IMR-90 (cell line): ENCODE results near the gene ZCCHC24. TPM values are rescaled to one million over a fixed set of nuclear protein-coding genes. Genes with fewer than 3 reads are reported as not detected.

Source experiments
- ATAC-seq: fragments of 200-7000 bp; cut with Tn5 transposase; 2 replicates; pipeline ENCODE4 v1.9.1; 2020; ENCODE audit warnings: low read depth, mild to moderate bottlenecking, moderate library complexity
- BruUV-seq: library from RNA; stranded (reverse); fragments of 400-500 nt; replicated peaks from 2 replicates; lab custom pipeline; 2021; lab: Mats Ljungman, UMichigan
- CTCF ChIA-PET: fragments of 300-600 bp; formaldehyde crosslinking; extraction: SDS; loops from one replicate; lab custom pipeline; 2021; ENCODE audit warnings: antibody characterized with exemption; lab: Yijun Ruan, JAX
- POLR2A ChIA-PET: fragments of 300-600 bp; sonication (Branson Sonifier 250); formaldehyde crosslinking; loops from one replicate; lab custom pipeline; 2022; ENCODE audit warnings: antibody characterized with exemption; ENCODE audit not compliant: unreplicated experiment; lab: Charles Lee
- DNase-seq: peaks from one replicate; pipeline ENCODE4 v3.0.0; 2013
- H2AFZ ChIP-seq: replicated peaks from 2 replicates; pipeline ENCODE3; 2013; ENCODE audit warnings: low read length, mild to moderate bottlenecking; ENCODE audit not compliant: poor library complexity
- H2AK5ac ChIP-seq: 2 replicates; pipeline ENCODE4 v1.6.1; 2013; ENCODE audit warnings: low read depth, low read length, inconsistent platforms
- H2AK9ac ChIP-seq: replicated peaks from 2 replicates; pipeline ENCODE3; 2013; ENCODE audit warnings: mild to moderate bottlenecking, low read depth, low read length, moderate library complexity; ENCODE audit not compliant: poor library complexity
- H2BK120ac ChIP-seq: 2 replicates; pipeline ENCODE4 v1.6.1; 2013; ENCODE audit warnings: low read depth, low read length, inconsistent platforms
- H2BK15ac ChIP-seq: 3 replicates; pipeline ENCODE4 v1.6.1; 2013; ENCODE audit warnings: low read depth, low read length, inconsistent platforms
- H2BK20ac ChIP-seq: 2 replicates; pipeline ENCODE4 v1.6.1; 2013; ENCODE audit warnings: low read depth, mild to moderate bottlenecking, inconsistent platforms, low read length, moderate library complexity
- H2BK5ac ChIP-seq: 2 replicates; pipeline ENCODE4 v1.6.1; 2013; ENCODE audit warnings: mild to moderate bottlenecking, low read depth, low read length, inconsistent platforms; ENCODE audit not compliant: poor library complexity, severe bottlenecking
- H3K14ac ChIP-seq: replicated peaks from 2 replicates; pipeline ENCODE4 v1.6.1; 2013; ENCODE audit warnings: low read depth, low read length, inconsistent platforms
- H3K18ac ChIP-seq: 2 replicates; pipeline ENCODE4 v1.6.1; 2013; ENCODE audit warnings: low read depth, low read length, control low read depth
- H3K23ac ChIP-seq: 2 replicates; pipeline ENCODE4 v1.6.1; 2013; ENCODE audit warnings: low read depth, low read length, inconsistent platforms
- H3K27ac ChIP-seq: 2 replicates; pipeline ENCODE4 v1.5.1; 2013; ENCODE audit warnings: mild to moderate bottlenecking, control low read depth, low read length; ENCODE audit not compliant: insufficient read depth
- H3K27me3 ChIP-seq: 2 replicates; pipeline ENCODE4 v1.6.1; 2013; ENCODE audit warnings: low read length; ENCODE audit not compliant: control insufficient read depth, insufficient read depth
- H3K36me3 ChIP-seq: 2 replicates; pipeline ENCODE4 v1.6.1; 2013; ENCODE audit warnings: low read length, mixed read lengths; ENCODE audit not compliant: control insufficient read depth, insufficient read depth
- H3K4ac ChIP-seq: 2 replicates; pipeline ENCODE4 v1.6.1; 2013; ENCODE audit warnings: low read depth, low read length, inconsistent platforms
- H3K4me1 ChIP-seq: 2 replicates; pipeline ENCODE4 v1.6.1; 2013; ENCODE audit warnings: low read length, mixed read lengths; ENCODE audit not compliant: control insufficient read depth, insufficient read depth
- H3K4me2 ChIP-seq: 2 replicates; pipeline ENCODE4 v1.6.1; 2013; ENCODE audit warnings: low read depth, mild to moderate bottlenecking, control low read depth, low read length, moderate library complexity
- H3K4me3 ChIP-seq: 2 replicates; pipeline ENCODE4 v1.5.1; 2013; ENCODE audit warnings: low read depth, mild to moderate bottlenecking, control low read depth, low read length, moderate library complexity; ENCODE audit not compliant: insufficient read depth
- H3K56ac ChIP-seq: 2 replicates; pipeline ENCODE4 v1.6.1; 2013; ENCODE audit warnings: low read length, inconsistent platforms; ENCODE audit not compliant: insufficient read depth; ENCODE audit errors: extremely low read depth
- H3K79me1 ChIP-seq, 2 experiments: 2 replicates each; pipeline ENCODE4 v1.6.1; 2013; ENCODE audit warnings: low read length in 2 of 2, inconsistent platforms in 1 of 2, low read depth in 1 of 2
- H3K9ac ChIP-seq: 2 replicates; pipeline ENCODE4 v1.6.1; 2013; ENCODE audit warnings: low read depth, low read length, control low read depth
- H3K9me1 ChIP-seq: 2 replicates; pipeline ENCODE4 v1.6.1; 2013; ENCODE audit warnings: low read length, inconsistent platforms; ENCODE audit not compliant: insufficient read depth
- H3K9me3 ChIP-seq: 2 replicates; pipeline ENCODE4 v1.6.1; 2013; ENCODE audit warnings: low read length; ENCODE audit not compliant: control insufficient read depth, insufficient read depth
- H4K20me1 ChIP-seq: 2 replicates; pipeline ENCODE4 v1.6.1; 2013; ENCODE audit warnings: low read length, inconsistent platforms; ENCODE audit not compliant: insufficient read depth
- H4K5ac ChIP-seq: 2 replicates; pipeline ENCODE4 v1.6.1; 2013; ENCODE audit warnings: mild to moderate bottlenecking, low read depth, low read length, control low read depth
- H4K8ac ChIP-seq, 2 experiments: 2 replicates each; pipeline ENCODE4 v1.6.1; 2013; ENCODE audit warnings: low read depth in 2 of 2, low read length in 2 of 2, control low read depth in 1 of 2, inconsistent platforms in 1 of 2
- H4K91ac ChIP-seq: 2 replicates; pipeline ENCODE4 v1.6.1; 2013; ENCODE audit warnings: low read depth, low read length, inconsistent platforms; ENCODE audit not compliant: insufficient read depth
- BHLHE40 ChIP-seq: fragments of 150-350 bp; IDR thresholded peaks from 2 replicates; pipeline ENCODE4 v1.6.1; 2016; ENCODE audit warnings: mild to moderate bottlenecking, low read depth, low read length
- CEBPB ChIP-seq: IDR thresholded peaks from 2 replicates; pipeline ENCODE4 v1.6.1; 2012; ENCODE audit warnings: low read depth, low read length, improper control_type of control experiment
- CHD1 ChIP-seq: IDR thresholded peaks from 2 replicates; pipeline ENCODE4 v1.6.1; 2012; ENCODE audit warnings: low read depth, low read length, improper control_type of control experiment
- CTCF ChIP-seq: conservative IDR thresholded peaks from 2 replicates; pipeline ENCODE4 v1.5.1; 2012; ENCODE audit warnings: mild to moderate bottlenecking, low read depth, low read length, improper control_type of control experiment
- FOS ChIP-seq: fragments of 150-350 bp; IDR thresholded peaks from 2 replicates; pipeline ENCODE4 v1.6.1; 2016; ENCODE audit warnings: low read depth, low read length
- MAFK ChIP-seq: IDR thresholded peaks from 2 replicates; pipeline ENCODE4 v1.6.1; 2012; ENCODE audit warnings: low read depth, low read length, improper control_type of control experiment
- MAZ ChIP-seq: IDR thresholded peaks from 2 replicates; pipeline ENCODE4 v1.6.1; 2012; ENCODE audit warnings: low read depth, mild to moderate bottlenecking, low read length, improper control_type of control experiment, moderate library complexity, borderline replicate concordance
- NFE2L2 ChIP-seq: fragments of 150-350 bp; IDR thresholded peaks from 2 replicates; pipeline ENCODE4 v1.6.1; 2016; ENCODE audit warnings: low read depth, mild to moderate bottlenecking, low read length
- POLR2A ChIP-seq: IDR thresholded peaks from 2 replicates; pipeline ENCODE4 v1.6.1; 2012; ENCODE audit warnings: mild to moderate bottlenecking, low read depth, low read length
- RAD21 ChIP-seq: IDR thresholded peaks from 2 replicates; pipeline ENCODE4 v1.6.1; 2012; ENCODE audit warnings: low read length, improper control_type of control experiment
- RCOR1 ChIP-seq: IDR thresholded peaks from 2 replicates; pipeline ENCODE4 v1.6.1; 2012; ENCODE audit warnings: mild to moderate bottlenecking, low read length, improper control_type of control experiment; ENCODE audit not compliant: insufficient replicate concordance
- RFX5 ChIP-seq: IDR thresholded peaks from 2 replicates; pipeline ENCODE4 v1.8.0; 2012; ENCODE audit warnings: low read depth, mild to moderate bottlenecking, low read length, moderate library complexity
- SMC3 ChIP-seq: fragments of 150-350 bp; IDR thresholded peaks from 2 replicates; pipeline ENCODE4 v1.6.1; 2016; ENCODE audit warnings: low read depth, mild to moderate bottlenecking, antibody characterized with exemption, low read length, moderate library complexity
- USF2 ChIP-seq: fragments of 150-350 bp; IDR thresholded peaks from 2 replicates; pipeline ENCODE4 v1.6.1; 2017; ENCODE audit warnings: mild to moderate bottlenecking, antibody characterized with exemption, low read length, low read depth
- WGBS, 2 experiments: methylation state at CpG; one replicate each; pipeline versions ENCODE4 v1.1.5 to v1.1.7; 2013; ENCODE audit warnings: missing lambda C conversion rate in 2 of 2; ENCODE audit not compliant: insufficient read length in 1 of 2; ENCODE audit errors: extremely low coverage in 2 of 2; 5-methylcytosine and 5-hydroxymethylcytosine counted together
- dilution Hi-C: fragments of 300-500 bp; cut with HindIII; formaldehyde crosslinking; loops from one replicate; pipeline ENCODE4 v1.14.3; 2018; ENCODE audit warnings: low sequenced_read_pairs; ENCODE audit not compliant: unreplicated experiment
- in situ Hi-C: fragments of 300-500 bp; cut with MboI; formaldehyde crosslinking; loops from 3 replicates; pipeline ENCODE4 v1.14.3; 2019; ENCODE audit warnings: low sequenced_read_pairs, inconsistent platforms, mixed read lengths
- intact Hi-C: fragments of 100-400 bp; cut with micrococcal nuclease; formaldehyde crosslinking; loops from 2 replicates; pipeline ENCODE4 v1.10.0; 2022
- polyA plus RNA-seq, 3 experiments: library from polyadenylated mRNA; depleted of rRNA; stranded (reverse); fragments of >200 nt; gene quantifications; 2 replicates each; pipeline ENCODE4 v1.2.3, GENCODE V29; 2012; ENCODE audit warnings: low replicate concordance in 1 of 3
- total RNA-seq: library from RNA; depleted of rRNA; stranded (reverse); fragments of >200 nt; gene quantifications from 2 replicates; pipeline ENCODE4 v1.2.3, GENCODE V29; 2012

The ZCCHC24 gene
- total and polyA plus RNA-seq, 2 of the 4 experiments (the other 2 are of a cell fraction): 15.1 to 25.9 TPM

GRCh38 chr10:79396520-79396919, 48.9 kb downstream of the ZCCHC24 start:
- Histone ChIP-seq H4K5ac (no peak overlapping the region), H3K27me3 (no peaks in the 10 kb centered on the region), H3K27ac (no peak overlapping the region), H2AFZ (no peak overlapping the region), H2BK15ac (no peak overlapping the region), H4K91ac (no peak overlapping the region), H4K8ac (no peak overlapping the region), H3K9me3 (no peaks in the 10 kb centered on the region), H3K36me3 (peaks cover 38% of the 10 kb centered on the region; the same call in 1 of the 2 replicates), H3K4me2 (no peak overlapping the region), H3K9me1 (peaks cover 27% of the 10 kb centered on the region), H2BK20ac (no peak overlapping the region), H3K4me3 (no peak overlapping the region), H3K4ac (no peak overlapping the region), H3K14ac (no peak overlapping the region), H3K56ac (no peak overlapping the region), H2BK5ac (no peak overlapping the region), H4K20me1 (peaks cover 6% of the 10 kb centered on the region), H3K4me1 (peaks cover 32% of the 10 kb centered on the region), H3K18ac (no peak overlapping the region), H3K23ac (no peak overlapping the region; the same call in 1 of the 2 replicates), H3K9ac (no peak overlapping the region), H3K79me1 (peaks cover 52 to 79% of the 10 kb centered on the region in 2 experiments), H2AK5ac (no peak overlapping the region), H2BK120ac (no peak overlapping the region), H2AK9ac (no peak overlapping the region)
- WGBS, 2 experiments: 100% methylated on average over 2 of the region's 5 CpGs; no CpG with 5 or more reads in 1 of the 2 experiments
- no peak for DNase-seq
- dilution Hi-C loops: no loop called here
- ChIA-PET POLR2A (no interaction called here), CTCF (no interaction called here)
- intact Hi-C loops: no loop called here
- TF ChIP-seq USF2: no peak
- no peak for TF ChIP-seq RCOR1
- no peak for TF ChIP-seq POLR2A
- no peak for TF ChIP-seq RFX5
- TF ChIP-seq SMC3: no peak
- TF ChIP-seq MAFK: no peak
- no peak for TF ChIP-seq RAD21
- TF ChIP-seq CEBPB: no peak
- no peak for TF ChIP-seq FOS
- TF ChIP-seq CHD1: no peak
- no peak for TF ChIP-seq MAZ
- no peak for TF ChIP-seq CTCF
- TF ChIP-seq NFE2L2: no peak
- TF ChIP-seq BHLHE40: no peak
- in situ Hi-C loops: loop anchor here (25.0 kb wide), 1 partner anchor 91 kb away; no protein-coding TSS in a partner anchor
- no peak for ATAC-seq
- no TSS peak for BruUV-seq
